HG02759 (cell line): ENCODE results near the gene ZFYVE28.
A peak's percentile ranks its signal among the peaks of the same experiment; 100 is the strongest.
"Not testable (repeated sequence)": the region's sequence is repeated elsewhere in the genome, so short reads cannot be mapped to it uniquely, and the experiment has no call there.

Source experiments
- ATAC-seq: cut with Tn5 transposase; IDR thresholded peaks from one replicate; pipeline ENCODE4 v1.9.1; 2021; ENCODE audit warnings: mild to moderate bottlenecking, moderate library complexity; ENCODE audit not compliant: unreplicated experiment

The ZFYVE28 gene

GRCh38 chr4:2417765-2418649, at the start of gene ZFYVE28:
Gene ZFYVE28, minus strand, starts transcription at chr4:2418645. Its CDS starts 322 bp downstream, at chr4:2418323.
- ATAC-seq, result peak; percentile 16

GRCh38 chr4:2465544-2465943, 47.1 kb upstream of the ZFYVE28 start:
- not testable (repeated sequence) for ATAC-seq

DNA sequence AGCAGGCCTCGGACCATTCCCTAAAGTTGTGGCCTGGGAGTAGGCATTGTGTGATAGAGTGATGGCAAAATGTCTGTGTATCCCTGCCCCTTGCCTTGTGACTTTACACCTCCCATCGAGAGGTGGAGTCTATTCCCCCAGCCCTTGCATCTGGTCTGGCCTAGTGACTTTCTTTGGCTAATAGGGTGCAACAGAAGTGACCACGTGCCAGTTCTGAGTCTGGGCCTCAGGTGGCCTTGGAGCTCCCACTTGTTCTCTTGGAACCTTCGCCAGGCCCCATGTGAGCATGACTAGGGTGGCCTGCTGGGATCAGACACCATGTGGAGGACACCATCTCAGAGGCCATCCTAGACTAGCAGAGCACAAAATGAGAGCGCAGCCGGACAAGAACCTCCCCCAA, 46.6 kb upstream of the ZFYVE28 start:
- no peak for ATAC-seq

DNA sequence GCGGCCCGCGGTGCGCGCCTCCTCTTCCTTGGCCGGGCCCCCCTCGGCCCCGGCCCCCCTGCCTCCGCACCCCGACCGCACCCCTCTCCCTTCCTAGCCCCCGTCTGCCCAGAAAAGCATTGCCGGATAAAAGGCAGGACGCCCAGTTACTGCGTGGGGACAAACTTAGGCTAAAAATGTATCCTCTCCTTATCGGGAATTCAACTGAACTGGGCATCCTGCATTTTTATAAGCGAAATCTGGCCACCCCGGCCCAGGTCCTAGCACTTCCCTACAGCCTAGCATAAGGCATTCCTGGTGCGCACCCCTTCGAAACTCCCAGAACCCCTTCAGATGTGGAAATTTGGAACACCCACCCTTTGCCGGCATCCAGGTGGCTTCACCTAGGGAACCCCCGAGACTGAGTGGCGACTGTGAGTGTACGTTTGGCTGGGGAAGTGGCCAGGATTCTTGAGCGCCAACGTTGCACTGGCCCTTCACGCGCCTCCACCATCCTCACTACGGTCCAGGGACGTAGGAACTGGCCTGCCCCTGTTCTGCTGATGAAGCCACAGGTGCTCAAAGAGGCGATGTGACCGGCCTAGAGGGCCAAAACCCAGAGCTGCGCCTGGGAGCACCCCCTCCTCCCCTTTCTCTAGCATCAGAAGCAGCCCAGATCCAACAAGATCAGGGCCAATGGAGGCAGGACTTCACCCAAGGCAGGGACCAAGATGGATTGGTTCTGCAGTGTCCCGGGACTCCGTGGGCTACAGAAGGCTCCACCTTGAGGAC, 44.7 kb upstream of the ZFYVE28 start:
- no peak for ATAC-seq

DNA sequence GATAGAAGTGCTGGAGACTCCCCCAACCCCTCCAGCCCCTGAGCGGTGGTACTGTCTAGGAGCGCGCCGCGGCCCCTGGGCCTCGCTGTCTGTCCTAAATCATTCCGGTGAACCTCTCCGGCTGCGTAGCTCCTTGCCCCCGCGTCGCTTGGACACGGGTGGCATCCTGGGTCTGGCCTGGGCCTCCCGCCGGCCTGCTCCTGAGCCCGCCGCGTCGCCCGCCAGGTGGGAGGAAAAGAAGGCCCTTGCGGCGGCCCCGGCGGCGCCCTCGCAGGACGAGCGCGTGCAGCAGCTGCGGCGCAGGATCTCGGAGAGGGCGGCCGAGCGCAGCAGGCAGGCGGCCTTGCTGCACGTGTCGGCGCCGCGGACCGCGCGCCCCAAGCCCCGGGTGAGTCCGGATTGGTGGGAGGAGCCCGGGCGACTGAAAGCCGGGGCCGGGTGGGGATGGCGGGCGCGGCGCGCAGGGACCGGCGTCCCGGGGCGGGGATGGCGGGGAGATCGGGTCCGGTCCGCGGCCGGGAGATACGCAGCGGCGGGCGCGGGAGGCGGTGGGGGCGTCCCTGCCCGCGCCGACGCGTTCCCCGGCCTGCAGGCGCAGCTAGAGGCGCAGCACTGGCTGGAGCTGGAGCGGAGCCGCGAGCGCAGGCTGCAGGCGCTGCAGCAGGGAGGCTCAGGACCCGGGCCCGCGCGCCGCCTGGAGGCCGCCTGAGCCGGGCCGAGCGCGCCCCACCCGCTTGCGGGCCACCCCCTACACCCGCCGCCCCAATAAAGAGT, 44.0 kb upstream of the ZFYVE28 start:
- ATAC-seq, result peak; percentile 88

- ATAC-seq, result no peak
Measured at GRCh38 chr4:2461246-2461960, 43.0 kb upstream of the ZFYVE28 start.

DNA sequence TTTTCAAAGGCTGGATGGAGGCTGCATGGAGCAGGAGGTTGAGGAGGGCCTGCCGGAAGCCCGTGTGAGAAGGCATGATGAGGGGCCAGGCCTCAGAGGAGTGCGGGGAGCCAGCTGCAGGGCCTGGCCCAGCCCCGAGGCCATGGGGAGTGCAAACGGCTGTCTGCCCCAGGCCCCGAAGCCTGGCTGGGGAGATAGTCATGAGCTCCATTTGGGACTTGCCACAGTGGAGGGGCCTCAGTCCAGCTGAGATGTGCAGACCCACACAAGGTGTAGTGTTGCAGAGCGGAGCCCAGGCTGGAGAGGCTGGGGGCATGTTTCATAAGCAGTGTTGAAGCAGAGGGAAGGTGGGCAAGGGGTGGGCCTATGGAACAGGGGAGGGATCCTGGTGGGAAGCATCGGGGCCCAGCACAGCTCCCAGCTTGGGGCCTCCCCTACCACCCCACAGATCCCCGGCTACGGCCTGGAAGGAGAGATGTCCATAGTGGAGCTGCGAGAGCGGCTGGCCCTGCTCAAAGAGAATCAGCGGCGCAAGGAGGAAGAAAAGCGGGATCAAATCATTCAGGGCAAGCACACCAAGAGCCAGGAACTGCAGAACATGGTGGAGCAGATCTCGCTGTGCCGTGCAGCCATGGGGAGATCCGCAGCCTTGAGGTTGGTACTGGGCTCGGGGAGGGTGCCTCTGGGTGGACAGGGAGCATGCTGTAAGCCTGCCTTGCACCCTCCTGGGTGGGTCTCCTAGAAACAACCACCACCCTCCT, 41.3 kb upstream of the ZFYVE28 start:
- no peak for ATAC-seq

DNA sequence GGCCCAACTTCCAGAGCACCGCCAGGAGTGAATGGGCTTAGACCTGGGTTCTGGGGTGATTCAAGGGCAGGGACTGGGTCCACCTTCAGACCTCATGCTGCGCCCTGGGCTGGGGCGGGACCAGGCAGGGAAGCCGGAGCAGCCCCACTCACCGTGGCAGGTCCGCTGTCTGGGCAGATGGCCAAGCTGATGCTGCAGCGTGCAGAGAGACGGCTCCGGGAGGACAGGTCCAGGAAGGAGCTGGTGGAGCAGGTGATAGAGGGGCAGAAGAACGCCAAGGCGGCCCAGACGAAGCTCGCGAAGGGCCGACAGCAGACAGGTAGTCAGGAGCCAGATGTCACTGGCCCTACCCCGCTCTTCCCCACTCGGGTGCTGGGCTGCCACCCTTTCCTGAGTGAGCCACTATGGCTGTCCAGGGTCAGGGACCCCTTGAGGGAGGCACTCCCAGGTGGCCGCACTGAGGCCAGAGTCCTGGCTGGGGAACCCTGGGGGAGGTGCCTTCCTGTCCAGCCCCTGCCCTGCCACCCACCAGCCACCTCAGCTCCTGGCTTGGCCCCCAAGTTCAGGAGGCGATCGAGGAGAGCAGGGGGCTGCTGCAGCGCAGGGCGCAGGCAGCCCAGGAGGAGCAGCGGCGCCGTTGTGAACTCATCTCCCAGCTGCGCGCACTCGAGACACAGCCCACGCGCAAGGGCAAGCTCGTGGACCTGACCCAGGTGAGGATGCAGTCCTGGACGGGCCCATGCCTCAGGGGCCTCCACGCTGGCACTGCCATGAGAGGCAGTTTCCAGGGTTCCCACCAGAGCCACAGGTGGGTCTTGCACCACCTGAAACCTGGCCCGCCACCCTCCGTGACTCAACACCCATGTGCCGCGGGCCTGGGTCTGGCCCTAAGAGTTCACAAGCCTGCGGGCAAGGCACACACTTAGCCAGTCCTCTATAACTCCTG, 40.4 kb upstream of the ZFYVE28 start:
- ATAC-seq, result no peak

DNA sequence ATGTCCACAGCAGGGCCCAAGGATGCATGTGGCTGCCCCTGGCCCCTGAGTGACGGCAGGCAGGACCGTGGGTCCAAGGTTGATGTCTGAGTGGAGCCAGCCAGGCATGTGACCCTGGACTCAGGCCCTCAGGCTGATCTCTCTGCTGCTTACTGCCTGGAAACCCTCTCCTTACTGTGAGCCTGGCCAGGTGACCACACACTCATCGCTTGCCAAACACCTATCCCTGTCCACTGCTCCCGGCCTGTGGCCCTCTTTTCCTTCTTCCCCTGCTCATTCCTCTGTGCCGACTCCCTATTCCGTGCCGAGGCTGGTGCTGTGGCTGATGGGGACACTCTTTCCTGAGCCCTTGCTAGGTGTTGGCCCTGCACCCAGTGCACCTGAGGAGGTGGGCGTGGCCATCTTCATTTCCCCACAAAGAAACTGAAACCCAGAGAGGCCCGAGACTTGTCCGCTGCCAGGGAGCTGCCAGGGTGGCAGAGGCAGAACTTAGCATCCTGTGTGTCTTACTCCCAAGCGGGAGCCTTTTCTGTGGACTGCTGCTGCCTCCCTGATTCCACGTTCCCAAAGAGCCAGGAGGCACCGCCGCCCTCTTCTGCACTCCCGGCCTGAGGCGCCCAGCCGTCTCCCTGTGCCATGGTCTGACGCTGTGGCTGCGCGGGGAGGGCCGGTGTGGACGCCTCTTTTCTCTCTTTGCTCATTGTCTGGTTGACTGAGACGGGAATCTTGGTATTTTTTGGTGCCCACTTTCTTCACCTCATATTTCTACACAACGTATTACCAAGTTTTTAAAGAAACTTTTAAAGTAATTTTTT, 39.2 kb upstream of the ZFYVE28 start:
- no peak for ATAC-seq

GRCh38 chr4:2451821-2452785, 33.7 kb upstream of the ZFYVE28 start:
- no peak for ATAC-seq

DNA sequence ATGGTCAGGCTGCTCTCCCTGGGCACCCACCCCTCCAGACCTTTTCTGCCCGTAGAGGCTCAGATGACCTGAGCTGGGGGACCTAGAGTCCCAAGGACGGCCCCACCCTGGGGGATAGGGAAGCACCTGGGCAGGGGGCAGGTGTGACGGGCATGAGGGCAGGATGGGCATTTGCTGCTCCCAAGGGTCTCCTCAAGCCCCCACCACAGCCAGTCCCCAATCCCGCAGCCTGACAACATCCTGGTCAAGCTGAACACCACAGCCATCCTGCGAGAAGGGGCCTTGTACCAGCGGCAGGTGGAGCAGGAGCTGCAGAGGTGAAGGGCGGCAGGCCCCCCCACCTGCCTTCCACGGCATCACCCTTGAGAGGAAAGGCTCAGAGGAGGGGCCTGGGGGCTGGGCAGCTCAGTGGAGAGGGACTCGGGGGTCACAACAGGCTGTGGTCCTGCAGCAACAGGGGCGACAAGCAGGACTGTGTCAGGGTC, 32.6 kb upstream of the ZFYVE28 start:
- ATAC-seq, result no peak

- no peak for ATAC-seq
Measured at GRCh38 chr4:2450394-2451035, 32.1 kb upstream of the ZFYVE28 start.

DNA sequence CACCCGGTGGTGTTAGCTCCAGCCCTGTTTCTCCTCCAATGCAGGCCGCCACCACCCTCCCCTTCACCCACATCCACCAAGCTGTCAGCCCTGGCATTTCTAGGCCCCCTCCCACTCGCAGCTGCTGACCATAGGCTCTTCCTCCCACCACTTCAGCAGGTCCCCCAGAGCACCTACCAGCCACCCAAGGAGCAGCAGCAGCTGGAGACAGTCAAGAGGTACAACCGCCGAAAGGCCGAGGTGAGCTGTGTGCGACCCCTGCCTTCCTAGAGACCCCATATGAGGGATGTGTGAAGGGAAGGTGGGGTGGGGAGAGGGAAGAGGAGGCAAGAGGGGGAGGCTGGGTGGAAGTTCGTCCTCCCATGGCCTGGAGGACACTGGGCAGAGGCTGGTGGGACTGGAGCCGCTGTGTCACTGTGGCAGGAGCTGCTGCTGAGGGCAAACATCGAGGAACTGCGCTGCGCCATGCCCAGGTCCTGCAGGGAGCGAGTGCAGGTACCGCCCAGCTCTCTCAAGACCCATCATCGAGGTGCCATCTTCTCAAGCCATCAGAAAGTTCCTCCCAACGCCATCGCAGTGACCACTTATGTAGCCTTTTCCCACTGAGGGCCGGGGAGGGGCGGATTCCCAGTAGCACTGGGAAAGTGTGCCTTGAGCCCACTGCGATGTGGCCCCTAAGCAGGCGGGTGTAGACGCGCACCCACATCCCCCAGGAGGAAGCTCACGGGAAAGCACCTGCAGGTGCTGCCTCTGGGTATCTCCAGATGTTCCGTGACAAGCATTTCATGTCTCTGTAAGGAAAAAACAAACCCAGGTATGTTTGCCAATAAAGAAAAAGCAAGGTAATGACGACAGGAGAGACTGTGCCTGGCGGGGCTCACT, 31.3 kb upstream of the ZFYVE28 start:
- no peak for ATAC-seq

- no peak for ATAC-seq
Measured at GRCh38 chr4:2449051-2449450, 30.6 kb upstream of the ZFYVE28 start.

GRCh38 chr4:2448589-2448988, 30.1 kb upstream of the ZFYVE28 start:
- no peak for ATAC-seq
